Stimulated activated CD8-positive, alpha-beta memory T cell treated with anti-CD3 and anti-CD28 coated beads, Interleukin-4, amount 100 ng/mL, for 48 hours (primary cell): Measurements from ENCODE around the gene ZFHX3.

Experiments
- DNase-seq: peaks from one replicate; pipeline ENCODE4 v3.0.0-alpha.2; 2020

Gene ZFHX3

GRCh38 chr16:72946063-72946462 is 101.9 kb downstream of the ZFHX3 start:
- DNase-seq = no peak

DNA sequence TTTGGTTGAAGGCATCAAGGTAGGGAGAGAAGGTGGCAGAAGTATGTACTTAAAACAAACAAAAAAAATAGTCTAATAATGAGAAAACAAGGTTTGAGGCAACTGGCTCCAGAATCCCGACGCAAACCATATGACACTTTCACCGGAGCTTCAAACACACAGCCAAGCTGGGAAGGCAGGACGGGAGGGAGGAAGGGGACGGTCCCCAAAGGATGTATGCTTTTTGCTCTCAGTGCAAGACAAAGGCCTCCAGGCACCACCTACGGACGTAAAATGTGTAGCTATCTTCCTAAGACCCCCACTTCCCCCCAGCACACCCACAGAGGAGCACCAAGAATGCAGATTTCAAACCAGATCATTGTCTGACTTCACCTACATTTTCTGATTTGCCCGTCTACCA is 102.3 kb downstream of the ZFHX3 start:
- no peak for DNase-seq

DNA sequence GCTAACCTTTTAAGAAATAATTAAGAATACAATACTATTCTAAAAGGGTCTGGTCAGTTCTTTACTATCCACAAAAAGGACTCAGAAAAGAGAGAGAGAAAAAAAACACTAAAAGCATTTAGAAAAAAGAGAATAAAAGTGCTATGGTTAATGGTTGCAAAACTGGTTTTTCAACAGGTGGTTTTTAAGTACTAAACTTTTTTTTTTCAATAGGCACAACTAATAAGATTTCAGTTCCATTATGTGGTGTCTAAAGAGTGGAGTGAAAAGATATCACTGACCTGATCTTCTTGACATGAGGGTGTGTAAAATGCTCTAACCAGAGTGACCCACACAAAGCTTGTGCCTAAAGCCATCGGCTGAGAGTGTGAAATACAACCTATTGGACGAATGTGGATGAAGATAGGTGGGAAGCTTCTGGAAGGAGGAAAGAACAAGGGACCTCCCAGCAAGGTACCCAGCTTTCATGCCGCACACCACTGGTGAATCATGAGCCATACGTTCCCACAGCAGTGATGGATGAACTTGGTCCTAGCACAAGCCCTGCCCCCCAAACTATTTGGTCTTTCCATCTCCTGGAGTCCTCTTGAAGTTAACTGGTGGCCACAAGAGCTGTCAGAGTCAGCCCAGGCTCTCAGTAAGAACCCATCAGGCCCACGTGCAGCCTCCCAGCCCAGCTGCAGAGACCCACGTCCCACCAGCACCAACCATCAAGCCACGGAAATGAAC is 103.0 kb downstream of the ZFHX3 start:
- no peak for DNase-seq

DNA sequence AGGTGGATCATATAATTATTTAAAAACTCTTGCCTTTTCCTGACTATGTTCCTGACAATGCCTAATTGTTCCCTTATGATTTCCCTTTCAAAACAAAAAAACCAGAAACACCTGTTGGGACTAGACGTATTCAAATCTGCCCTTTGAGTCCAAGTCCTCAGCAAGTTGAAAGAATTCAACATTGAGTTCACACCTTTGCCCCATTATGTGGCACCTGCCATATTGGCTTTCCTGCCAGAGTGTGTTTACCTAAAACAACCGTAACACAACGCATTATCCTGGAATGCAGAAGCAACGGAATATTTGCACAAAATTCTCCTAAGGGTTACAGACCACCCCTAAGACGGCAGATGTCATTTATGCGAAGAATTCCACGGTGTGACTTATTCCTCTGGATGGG is 105.9 kb downstream of the ZFHX3 start:
- no peak for DNase-seq

DNA sequence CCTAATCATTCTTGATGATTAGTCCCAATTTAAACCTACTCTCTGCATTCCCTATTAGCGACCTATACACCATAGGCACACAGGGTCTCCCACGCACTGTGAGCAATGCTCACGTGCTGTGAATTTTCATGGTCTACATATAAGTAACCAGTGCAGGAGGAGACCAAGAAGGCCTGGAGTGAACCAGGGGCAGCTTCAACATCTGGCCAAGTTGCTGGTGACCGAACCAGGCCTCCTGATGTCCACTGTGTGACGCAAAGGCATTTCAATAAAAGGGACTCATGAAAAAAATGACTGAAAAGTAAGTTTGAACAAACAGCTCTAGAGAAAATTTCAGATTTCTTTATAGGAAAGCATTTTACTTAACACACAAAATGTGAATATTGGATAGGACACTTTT is 107.0 kb downstream of the ZFHX3 start:
- no peak for DNase-seq

DNA sequence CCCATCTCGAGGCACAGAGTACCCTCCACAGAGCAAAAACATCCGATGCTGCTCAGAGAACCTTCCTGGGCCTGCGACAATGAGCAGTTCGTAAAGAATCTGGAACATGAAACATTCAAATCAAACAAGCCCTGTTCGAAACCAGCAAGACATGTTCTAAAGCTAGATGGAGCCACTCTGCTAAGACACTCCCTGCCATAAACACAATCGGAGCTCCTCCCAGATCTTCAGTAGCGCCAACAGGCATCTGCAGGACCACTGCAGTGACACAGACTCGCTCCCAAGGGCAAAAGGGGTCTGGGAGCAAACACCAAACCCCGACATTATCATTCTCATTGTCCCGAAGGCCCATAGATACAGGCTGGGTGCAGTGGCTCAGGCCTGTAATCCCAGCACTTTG is 108.7 kb downstream of the ZFHX3 start:
- DNase-seq = no peak

DNA sequence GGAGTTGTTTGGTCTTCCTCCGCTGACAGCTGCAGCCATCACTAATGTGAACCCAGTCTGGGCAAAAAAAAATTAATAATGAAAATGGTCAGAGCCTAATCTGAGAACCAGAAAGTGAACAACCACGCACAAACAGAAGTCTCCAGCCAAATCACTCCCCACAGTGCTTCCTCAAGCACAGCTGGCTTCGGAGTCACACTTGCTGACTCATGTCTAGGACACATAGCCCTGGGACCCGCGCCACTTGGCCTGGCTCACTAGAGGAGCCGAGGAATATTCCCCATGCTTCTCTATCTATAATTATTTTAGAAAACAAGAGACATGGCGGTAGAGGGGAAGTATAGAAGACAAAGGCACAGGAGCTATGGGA is 109.1 kb downstream of the ZFHX3 start:
- no peak for DNase-seq

DNA sequence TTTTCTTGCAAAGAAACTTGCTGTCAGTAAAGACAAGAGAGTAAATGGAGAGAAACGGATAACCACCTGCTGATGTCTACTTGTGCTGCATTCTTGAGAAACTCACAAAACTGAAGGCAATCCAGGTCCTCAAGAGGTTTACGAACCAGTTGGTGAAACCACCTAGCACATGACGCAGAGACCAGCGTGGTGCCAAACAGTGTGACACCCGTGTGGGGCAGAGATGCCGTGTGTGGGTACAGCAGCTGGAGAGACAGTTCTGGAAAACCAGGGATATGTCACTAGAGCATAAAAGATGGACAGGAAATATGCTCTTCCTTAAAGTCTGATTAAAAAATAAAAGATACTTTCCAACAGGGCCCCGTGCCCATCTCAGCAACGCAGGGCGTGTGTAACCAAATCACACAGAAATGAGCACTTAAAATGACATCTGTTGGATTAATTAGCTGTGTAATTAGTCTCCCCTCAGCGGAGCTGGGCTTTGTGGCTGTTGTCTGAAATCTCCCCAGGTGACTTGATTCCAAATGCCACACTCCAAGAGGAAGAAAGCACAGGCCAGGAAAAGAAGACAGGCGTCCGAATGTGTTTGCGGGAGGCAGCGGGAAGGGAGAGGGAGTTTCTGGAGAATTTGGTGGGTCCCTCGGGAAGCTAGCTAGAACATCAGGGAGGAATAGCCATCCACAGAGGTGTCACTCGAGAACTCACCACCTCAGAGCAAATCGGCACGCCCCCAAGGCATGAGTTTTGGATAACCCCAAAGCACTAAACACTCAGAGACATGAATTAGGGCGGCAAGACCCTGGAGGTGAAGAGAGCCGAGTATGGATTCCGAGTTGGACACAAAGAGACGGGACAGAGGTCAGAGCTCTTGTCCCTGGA is 109.8 kb downstream of the ZFHX3 start:
- no peak for DNase-seq

DNA sequence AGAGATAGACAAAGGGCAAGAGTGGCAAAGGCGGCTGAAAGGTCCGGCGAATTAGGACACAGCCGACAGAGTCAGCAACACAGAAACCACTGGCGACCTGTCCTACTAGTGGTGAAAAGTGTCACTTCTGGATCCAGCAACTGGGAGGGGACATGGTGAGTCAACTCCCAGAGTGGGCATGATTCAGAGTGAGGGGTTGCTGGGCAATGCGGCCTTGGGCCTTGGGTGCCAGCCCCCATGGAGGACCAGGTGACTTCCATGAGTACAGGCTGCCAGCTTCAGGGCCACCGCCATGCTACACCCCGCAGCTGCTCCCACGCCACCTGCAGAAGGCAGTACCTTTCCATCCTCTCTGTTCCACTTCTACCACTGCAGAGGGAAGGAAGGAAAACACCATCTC is 110.6 kb downstream of the ZFHX3 start:
- no peak for DNase-seq

DNA sequence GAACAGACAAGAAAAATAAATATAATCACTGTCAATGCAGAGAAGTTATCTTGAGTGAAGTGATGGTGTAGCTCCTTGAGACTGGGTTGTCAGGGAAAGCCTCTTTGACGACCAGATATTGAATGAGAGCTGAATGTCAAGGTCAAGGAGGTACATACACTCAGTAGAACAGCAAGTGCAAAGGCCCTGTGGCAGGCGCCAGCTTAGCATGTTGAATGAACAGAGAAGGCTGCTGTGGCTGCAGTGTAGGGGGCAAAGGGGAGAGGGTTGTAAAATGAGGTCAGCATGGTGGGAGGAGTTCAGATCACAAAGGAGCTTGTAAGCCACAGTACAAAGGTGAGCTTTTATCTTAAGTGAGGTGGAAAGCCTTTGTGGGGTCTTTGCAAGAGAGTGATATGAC is 111.5 kb downstream of the ZFHX3 start:
- DNase-seq = no peak

DNA sequence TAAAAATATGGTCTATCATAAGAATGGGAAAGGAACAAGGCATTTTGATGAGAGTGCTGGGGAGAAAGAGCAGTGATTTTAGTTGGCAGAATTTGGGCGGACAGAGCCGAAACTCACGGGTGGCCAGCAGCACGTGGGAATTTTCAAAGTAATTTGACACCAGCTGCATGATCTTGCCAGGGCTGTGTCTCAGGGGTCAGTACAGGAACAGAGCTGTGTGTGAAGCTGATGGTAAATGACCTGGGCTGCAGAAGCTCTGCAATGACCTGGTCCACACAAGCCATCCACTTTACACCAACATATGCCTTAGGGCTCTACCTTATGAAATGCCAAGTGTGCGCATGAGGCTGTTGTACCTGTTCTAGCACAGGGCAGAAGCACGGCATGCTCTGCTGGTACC is 112.0 kb downstream of the ZFHX3 start:
- DNase-seq = no peak

- DNase-seq = no peak
Measured at GRCh38 chr16:72934636-72935403, 113.1 kb downstream of the ZFHX3 start.

GRCh38 chr16:72932677-72933335 is 115.1 kb downstream of the ZFHX3 start:
- no peak for DNase-seq

GRCh38 chr16:72932050-72932449 is 115.9 kb downstream of the ZFHX3 start:
- DNase-seq = no peak

DNA sequence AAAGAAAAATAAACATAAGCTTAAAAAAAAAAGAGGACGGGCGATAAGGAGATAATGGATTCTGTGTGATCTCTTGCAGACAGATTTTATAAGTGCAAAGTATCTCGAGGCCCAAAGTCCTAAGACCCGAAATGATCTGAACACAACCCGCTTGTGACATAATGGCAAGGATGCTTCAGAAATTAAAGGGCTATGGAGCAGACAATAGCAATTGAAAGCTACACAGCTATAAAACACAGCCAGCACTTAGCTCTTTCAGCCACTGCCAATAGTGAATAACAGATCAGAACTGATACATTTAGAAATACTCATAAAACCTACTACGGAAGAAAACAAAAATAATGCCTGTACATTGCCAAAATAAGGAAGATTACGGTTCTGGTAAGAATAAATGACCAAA is 117.5 kb downstream of the ZFHX3 start:
- DNase-seq = no peak

DNA sequence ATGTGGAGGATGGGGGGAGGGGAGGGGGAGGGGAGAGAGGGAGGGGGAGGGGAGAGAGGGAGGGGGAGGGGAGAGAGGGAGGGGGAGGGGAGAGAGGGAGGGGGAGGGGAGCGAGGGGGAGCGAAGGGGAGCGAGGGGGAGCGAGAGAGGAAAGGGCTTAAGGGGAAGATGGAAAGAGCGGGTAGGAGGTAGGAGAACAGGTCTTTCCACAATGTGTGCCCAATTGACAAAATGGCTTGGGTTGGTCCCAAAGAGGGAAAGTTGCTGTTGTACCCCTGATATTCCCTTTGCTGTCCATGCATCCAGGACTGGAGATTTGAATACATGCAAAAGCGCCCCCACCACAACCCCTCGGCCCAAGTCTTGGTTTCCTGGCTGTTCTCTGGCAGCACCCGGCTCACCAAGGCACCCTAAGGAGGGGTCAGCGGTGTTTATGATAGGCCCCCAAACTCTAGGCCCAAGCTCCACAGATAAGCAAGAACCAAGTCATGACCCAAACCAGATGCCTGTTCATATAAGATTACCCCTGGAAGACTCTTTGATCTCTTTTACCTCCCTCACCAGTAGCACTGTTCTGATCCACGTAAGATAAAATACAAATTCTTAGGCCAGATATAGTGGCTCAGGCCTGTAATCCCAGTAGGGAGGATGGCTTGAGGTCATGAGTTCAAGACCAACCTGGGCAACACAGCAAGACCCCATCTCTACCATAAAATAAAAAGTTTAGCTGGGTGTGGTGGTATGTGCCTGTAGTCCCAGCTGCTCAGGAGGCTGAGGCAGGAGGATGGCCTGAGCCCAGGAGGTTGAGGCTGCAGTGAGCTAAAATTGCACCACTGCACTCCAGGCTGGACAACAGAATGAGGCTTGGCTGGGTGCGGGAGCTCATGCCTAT is 119.6 kb downstream of the ZFHX3 start:
- DNase-seq = no peak

- no peak for DNase-seq
Measured at GRCh38 chr16:72927199-72928089, 120.5 kb downstream of the ZFHX3 start.

GRCh38 chr16:72926177-72927070 is 121.5 kb downstream of the ZFHX3 start:
- DNase-seq = no peak

- no peak for DNase-seq
Measured at GRCh38 chr16:72925631-72925979, 122.3 kb downstream of the ZFHX3 start.
